Natural killer cell (primary cell): ENCODE measurements around the gene CCR2. TPM values are rescaled to one million over a fixed set of nuclear protein-coding genes. Genes with fewer than 3 reads are reported as not detected.

Experiments used
- ATAC-seq, 3 donors: fragments of 150-1000 bp in 2 of 3; fragments of 200-7000 bp in 1 of 3; cut with Tn5 transposase; 1 replicate in 1 of 3; 2 replicates in 2 of 3; pipeline ENCODE4 v1.10.0; 2021; ENCODE audit warnings: mild to moderate bottlenecking in 2 of 3, moderate library complexity in 2 of 3
- DNase-seq, 2 donors: peaks; one replicate each; pipeline versions ENCODE4 v3.0.0 to v3.0.0-alpha.2; 2013 to 2021; ENCODE audit warnings: mixed read lengths in 1 of 2
- H3K27ac ChIP-seq: one replicate; pipeline ENCODE4 v1.5.1; 2013; ENCODE audit warnings: mild to moderate bottlenecking, low read length
- H3K27me3 ChIP-seq: one replicate; pipeline ENCODE4 v1.6.1; 2013; ENCODE audit warnings: low read length; ENCODE audit not compliant: control insufficient read depth, insufficient read depth
- H3K36me3 ChIP-seq: one replicate; pipeline ENCODE4 v1.6.1; 2013; ENCODE audit warnings: low read length; ENCODE audit not compliant: control insufficient read depth, insufficient read depth
- H3K4me1 ChIP-seq: one replicate; pipeline ENCODE4 v1.6.1; 2013; ENCODE audit warnings: low read length; ENCODE audit not compliant: control insufficient read depth, insufficient read depth
- H3K4me3 ChIP-seq: one replicate; pipeline ENCODE4 v1.5.1; 2013; ENCODE audit warnings: low read length
- H3K9me3 ChIP-seq: one replicate; pipeline ENCODE4 v1.6.1; 2013; ENCODE audit warnings: low read length; ENCODE audit not compliant: control insufficient read depth, insufficient read depth
- H3K27ac Mint-ChIP-seq, 2 donors: one replicate each; pipeline ENCODE4 v1.8.0; 2022; ENCODE audit warnings: mild to moderate bottlenecking in 2 of 2, mixed read lengths in 2 of 2, moderate library complexity in 1 of 2
- H3K27me3 Mint-ChIP-seq, 2 donors: one replicate each; pipeline ENCODE4 v1.8.0; 2022; ENCODE audit warnings: low read depth in 2 of 2, mixed read lengths in 2 of 2
- H3K36me3 Mint-ChIP-seq: one replicate; pipeline ENCODE4 v1.8.0; 2022; ENCODE audit warnings: mixed read lengths
- H3K4me1 Mint-ChIP-seq, 2 donors: one replicate each; pipeline ENCODE4 v1.8.0; 2022; ENCODE audit warnings: mixed read lengths in 2 of 2
- H3K4me3 Mint-ChIP-seq: one replicate; pipeline ENCODE4 v1.8.0; 2022; ENCODE audit warnings: mild to moderate bottlenecking, moderate library complexity, mixed read lengths
- H3K9me3 Mint-ChIP-seq, 2 donors: one replicate each; pipeline ENCODE4 v1.8.0; 2022; ENCODE audit warnings: mixed read lengths in 2 of 2
- CTCF ChIP-seq: fragments of 200-600 bp; IDR thresholded peaks from one replicate; pipeline ENCODE4 v1.8.0; 2022; ENCODE audit warnings: antibody characterized with exemption
- WGBS: methylation state at CpG from one replicate; pipeline ENCODE4 v1.1.7; 2013; ENCODE audit warnings: missing lambda C conversion rate; ENCODE audit not compliant: insufficient coverage; 5-methylcytosine and 5-hydroxymethylcytosine counted together
- intact Hi-C: fragments of 100-400 bp; cut with micrococcal nuclease; formaldehyde crosslinking; loops from one replicate; pipeline ENCODE4 v1.14.2; 2022
- total RNA-seq, 4 donors: library from RNA; stranded (reverse); fragments of 120-200 nt in 1 of 4; gene quantifications; one replicate each; pipeline versions ENCODE4 v1.2.3 to v1.2.4, GENCODE V29; 2013 to 2022

Gene CCR2
- total RNA-seq, 3 donors from 2014 or later (not counting 1 experiment from before 2014, with no cell fraction given) = 0.21 to 9.8 (median 1.7) TPM

DNA sequence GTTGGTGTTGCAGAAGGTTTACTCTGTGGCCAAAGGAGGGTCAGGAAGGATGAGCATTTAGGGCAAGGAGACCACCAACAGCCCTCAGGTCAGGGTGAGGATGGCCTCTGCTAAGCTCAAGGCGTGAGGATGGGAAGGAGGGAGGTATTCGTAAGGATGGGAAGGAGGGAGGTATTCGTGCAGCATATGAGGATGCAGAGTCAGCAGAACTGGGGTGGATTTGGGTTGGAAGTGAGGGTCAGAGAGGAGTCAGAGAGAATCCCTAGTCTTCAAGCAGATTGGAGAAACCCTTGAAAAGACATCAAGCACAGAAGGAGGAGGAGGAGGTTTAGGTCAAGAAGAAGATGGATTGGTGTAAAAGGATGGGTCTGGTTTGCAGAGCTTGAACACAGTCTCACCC lies 20.8 kb downstream of the CCR2 start:
- Mint-ChIP-seq H3K27me3 (peaks cover 6 to 13% of the 10 kb centered on the region in 2 donors), H3K36me3 (no peaks in the 10 kb centered on the region), H3K4me3 (peak overlapping the region; percentile 0), H3K27ac (peak overlapping the region; percentile 5 to 56), H3K9me3 (no peaks in the 10 kb centered on the region), H3K4me1 (peaks cover 37 to 39% of the 10 kb centered on the region in 2 donors)
- DNase-seq = no peak
- no peak for TF ChIP-seq CTCF
- intact Hi-C loops = loop anchor here (5.0 kb wide), 1 partner anchor 287 kb away; no protein-coding TSS in a partner anchor
- Histone ChIP-seq H3K27ac (no peak overlapping the region), H3K36me3 (peaks cover 3% of the 10 kb centered on the region), H3K4me1 (peaks cover 45% of the 10 kb centered on the region), H3K9me3 (no peaks in the 10 kb centered on the region), H3K27me3 (no peaks in the 10 kb centered on the region), H3K4me3 (no peak overlapping the region)
- no peak for ATAC-seq
- WGBS = 83% methylated on average over 3 of the region's 3 CpGs

GRCh38 chr3:46375218-46375617 lies 21.3 kb downstream of the CCR2 start:
- H3K4me1 ChIP-seq = peaks cover 46% of the 10 kb centered on the region
- Mint-ChIP-seq H3K27me3 (peaks cover 6 to 13% of the 10 kb centered on the region in 2 donors), H3K9me3 (no peaks in the 10 kb centered on the region), H3K4me1 (peaks cover 33 to 39% of the 10 kb centered on the region in 2 donors), H3K27ac (peak overlapping the region; percentile 5 to 58), H3K36me3 (no peaks in the 10 kb centered on the region), H3K4me3 (no peak overlapping the region)
- H3K27ac ChIP-seq = peak overlapping the region; percentile 17
- no peak overlapping the region for H3K4me3 ChIP-seq
- intact Hi-C loops = loop anchor here (5.0 kb wide), 1 partner anchor 288 kb away; no protein-coding TSS in a partner anchor
- no peaks in the 10 kb centered on the region for H3K9me3 ChIP-seq
- no peaks in the 10 kb centered on the region for H3K27me3 ChIP-seq
- WGBS = 83% methylated on average over 1 of the region's 2 CpGs
- ATAC-seq = no peak
- TF ChIP-seq CTCF = no peak
- H3K36me3 ChIP-seq = peaks cover 3% of the 10 kb centered on the region
- no peak for DNase-seq

- peaks cover 52% of the 10 kb centered on the region for H3K4me1 ChIP-seq
- no peaks in the 10 kb centered on the region for H3K27me3 ChIP-seq
- peak overlapping the region; percentile 4 for H3K4me3 Mint-ChIP-seq
- H3K9me3 ChIP-seq = no peaks in the 10 kb centered on the region
- H3K27ac ChIP-seq = peak overlapping the region; percentile 17
- 0% methylated on average over 2 of the region's 2 CpGs for WGBS
- H3K27me3 Mint-ChIP-seq = peaks cover 6 to 13% of the 10 kb centered on the region in 2 donors
- no peaks in the 10 kb centered on the region for H3K36me3 Mint-ChIP-seq
- peaks cover 3% of the 10 kb centered on the region for H3K36me3 ChIP-seq
- no peaks in the 10 kb centered on the region for H3K9me3 Mint-ChIP-seq
- intact Hi-C loops = loop anchor here (5.0 kb wide), 1 partner anchor 289 kb away; no protein-coding TSS in a partner anchor
- no peak overlapping the region for H3K4me3 ChIP-seq
- DNase-seq (peak in 1 of 2 donors; percentile 52), ATAC-seq (peak; percentile 13 to 46 (median 45))
- TF ChIP-seq CTCF = no peak
- H3K27ac Mint-ChIP-seq = peak overlapping the region in 1 of 2 donors; percentile 58
- peaks cover 31 to 39% of the 10 kb centered on the region in 2 donors for H3K4me1 Mint-ChIP-seq
Observed at GRCh38 chr3:46375814-46376213, 21.9 kb downstream of the CCR2 start.

DNA sequence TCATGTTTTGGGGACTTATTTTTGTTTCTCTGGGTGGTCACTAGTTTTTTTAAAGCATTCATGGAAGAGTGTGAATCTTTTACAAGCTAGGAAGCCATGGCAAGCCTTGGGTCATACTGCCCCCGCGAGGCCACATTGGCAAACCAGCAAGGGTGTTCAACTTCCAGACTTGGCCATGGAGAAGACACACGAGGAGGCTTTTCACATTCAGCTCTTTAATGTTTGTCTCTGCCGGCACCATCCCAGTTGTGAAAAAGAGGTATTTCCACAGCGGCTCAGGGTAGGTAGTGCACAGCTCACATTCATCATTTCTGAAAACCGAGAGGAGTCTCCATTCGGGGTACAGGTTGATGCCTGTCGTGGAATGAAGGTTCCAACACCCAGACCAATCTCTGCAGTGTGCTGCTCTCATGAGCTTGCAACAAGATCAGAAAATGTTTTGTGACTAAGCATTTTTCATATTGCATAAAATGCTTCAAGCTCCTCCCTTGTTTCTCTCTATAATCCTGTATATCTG lies 24.6 kb downstream of the CCR2 start:
- Histone ChIP-seq H3K4me3 (no peak overlapping the region), H3K36me3 (peaks cover 3% of the 10 kb centered on the region), H3K27me3 (no peaks in the 10 kb centered on the region), H3K27ac (no peak overlapping the region), H3K9me3 (no peaks in the 10 kb centered on the region), H3K4me1 (peaks cover 49% of the 10 kb centered on the region)
- peak in 2 of 3 donors; percentile 69 to 70 for ATAC-seq
- Mint-ChIP-seq H3K4me3 (no peak overlapping the region), H3K27ac (no peak overlapping the region), H3K36me3 (no peaks in the 10 kb centered on the region), H3K9me3 (no peaks in the 10 kb centered on the region), H3K4me1 (peaks cover 40 to 41% of the 10 kb centered on the region in 2 donors), H3K27me3 (peaks cover 6 to 9% of the 10 kb centered on the region in 2 donors)
- peak; percentile 74 for TF ChIP-seq CTCF
- WGBS = 49% methylated on average over 8 of the region's 8 CpGs
- peak; percentile 47 to 76 for DNase-seq
- intact Hi-C loops = loop anchor here (2.0 to 5.0 kb wide), 2 partner anchors 291 to 440 kb away; no protein-coding TSS in a partner anchor
